CD4-positive, alpha-beta T cell (primary cell): ENCODE data around the gene BLTP3B. TPM values are rescaled to one million over a fixed set of nuclear protein-coding genes. Genes with fewer than 3 reads are reported as not detected.

ENCODE experiments used
- ATAC-seq: fragments of 200-7000 bp; cut with Tn5 transposase; one replicate; pipeline ENCODE4 v1.10.0; 2022; ENCODE audit warnings: mild to moderate bottlenecking; ENCODE audit not compliant: poor library complexity
- CTCF ChIA-PET: fragments of 350-600 bp; sonication (Branson Sonifier 250); formaldehyde crosslinking; loops from one replicate; lab custom pipeline; 2021; ENCODE audit warnings: antibody characterized with exemption, inconsistent platforms; lab: Charles Lee
- POLR2A ChIA-PET: fragments of 350-600 bp; sonication (Branson Sonifier 250); formaldehyde crosslinking; loops from one replicate; lab custom pipeline; 2021; ENCODE audit warnings: antibody characterized with exemption, inconsistent platforms; lab: Charles Lee
- DNase-seq, 14 experiments: peaks; one replicate each; pipeline ENCODE4 v3.0.0-alpha.2; 2013 to 2020; ENCODE audit warnings: mixed read lengths in 2 of 14
- H3K27ac ChIP-seq, 2 donors: one replicate each; pipeline versions ENCODE4 v1.5.1 to v1.7.0; 2013; ENCODE audit warnings: low read length in 2 of 2, low read depth in 1 of 2, mild to moderate bottlenecking in 1 of 2
- H3K27me3 ChIP-seq, 2 experiments: 1 replicate in 1 of 2; 2 replicates in 1 of 2; pipeline versions ENCODE4 v1.6.1 to v1.7.0; 2013; ENCODE audit warnings: low read length in 2 of 2, control low read depth in 1 of 2, mild to moderate bottlenecking in 1 of 2, moderate library complexity in 1 of 2; ENCODE audit not compliant: insufficient read depth in 2 of 2, control insufficient read depth in 1 of 2
- H3K36me3 ChIP-seq: one replicate; pipeline ENCODE4 v1.6.1; 2013; ENCODE audit warnings: low read length, control low read depth; ENCODE audit not compliant: insufficient read depth
- H3K4me1 ChIP-seq: one replicate; pipeline ENCODE4 v1.6.1; 2013; ENCODE audit warnings: low read length, control low read depth; ENCODE audit not compliant: insufficient read depth
- H3K4me3 ChIP-seq: one replicate; pipeline ENCODE4 v1.5.1; 2013; ENCODE audit warnings: mild to moderate bottlenecking, low read length, moderate library complexity
- H3K9me3 ChIP-seq, 2 experiments: 1 replicate in 1 of 2; 2 replicates in 1 of 2; pipeline versions ENCODE4 v1.6.1 to v1.7.0; 2013; ENCODE audit warnings: low read length in 2 of 2, mild to moderate bottlenecking in 2 of 2, control low read depth in 1 of 2, moderate library complexity in 1 of 2; ENCODE audit not compliant: control insufficient read depth in 1 of 2, insufficient read depth in 1 of 2
- H3K27ac Mint-ChIP-seq: one replicate; pipeline ENCODE4 v1.8.0; 2020; ENCODE audit warnings: mixed read lengths
- H3K27me3 Mint-ChIP-seq: one replicate; pipeline ENCODE4 v1.8.0; 2021; ENCODE audit warnings: mixed read lengths
- H3K36me3 Mint-ChIP-seq: one replicate; pipeline ENCODE4 v1.8.0; 2021; ENCODE audit warnings: low read depth, mixed read lengths
- H3K4me1 Mint-ChIP-seq: one replicate; pipeline ENCODE4 v1.8.0; 2021; ENCODE audit warnings: low read depth, mixed read lengths
- H3K4me3 Mint-ChIP-seq: one replicate; pipeline ENCODE4 v1.8.0; 2020; ENCODE audit warnings: mild to moderate bottlenecking, mixed read lengths
- H3K9me3 Mint-ChIP-seq: one replicate; pipeline ENCODE4 v1.8.0; 2020; ENCODE audit warnings: mixed read lengths
- intact Hi-C, 2 experiments: fragments of 100-400 bp; cut with DNase I in 1 of 2; cut with micrococcal nuclease in 1 of 2; formaldehyde crosslinking; loops; one replicate each; pipeline versions ENCODE4 v1.15.1 to v1.9.0; 2023 to 2025; cut with DNase I, micrococcal nuclease
- total RNA-seq, 174 experiments: library from RNA in 2 of 174; stranded (reverse) in 2 of 174; gene quantifications; one replicate each; pipeline ENCODE4 v1.2.3 and lab custom pipeline; 2021 to 2026
- TF ChIP-seq, protein P1 (sequence below): fragments of 200-600 bp; IDR thresholded peaks from one replicate; pipeline ENCODE4 v1.8.0; 2022; ENCODE audit warnings: antibody characterized with exemption, mild to moderate bottlenecking

Gene BLTP3B
- total RNA-seq, 2 experiments from 2014 or later, result 23.0 to 23.4 TPM

DNA sequence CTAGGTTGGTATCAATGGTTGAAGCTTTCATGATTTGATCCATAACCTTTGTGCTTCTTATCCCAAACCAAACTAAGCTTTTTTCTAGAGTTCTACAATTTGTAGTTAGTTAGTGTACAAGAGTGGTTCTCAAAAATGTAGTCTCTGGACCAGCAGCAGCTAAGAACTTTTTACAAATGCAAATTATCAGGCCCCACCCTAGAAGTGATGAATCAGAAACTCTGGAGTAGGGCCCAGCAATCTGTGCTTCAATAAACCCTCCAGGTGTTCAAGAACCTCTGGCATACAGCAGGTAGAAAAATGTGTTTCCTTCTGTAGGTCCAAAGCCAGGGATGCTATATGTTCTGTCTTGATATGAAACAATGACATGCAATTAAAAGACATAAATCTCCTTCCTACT, 31.8 kb upstream of the BLTP3B start:
- Mint-ChIP-seq H3K4me3 (no peak overlapping the region), H3K9me3 (no peaks in the 10 kb centered on the region), H3K27me3 (no peaks in the 10 kb centered on the region), H3K4me1 (no peaks in the 10 kb centered on the region), H3K27ac (no peak overlapping the region), H3K36me3 (peaks cover 43% of the 10 kb centered on the region)
- Histone ChIP-seq H3K27me3 (no peaks in the 10 kb centered on the region), H3K4me3 (no peak overlapping the region), H3K36me3 (peaks cover 11% of the 10 kb centered on the region), H3K4me1 (no peaks in the 10 kb centered on the region), H3K9me3 (no peaks in the 10 kb centered on the region), H3K27ac (no peak overlapping the region)
- TF ChIP-seq, protein P1, sequence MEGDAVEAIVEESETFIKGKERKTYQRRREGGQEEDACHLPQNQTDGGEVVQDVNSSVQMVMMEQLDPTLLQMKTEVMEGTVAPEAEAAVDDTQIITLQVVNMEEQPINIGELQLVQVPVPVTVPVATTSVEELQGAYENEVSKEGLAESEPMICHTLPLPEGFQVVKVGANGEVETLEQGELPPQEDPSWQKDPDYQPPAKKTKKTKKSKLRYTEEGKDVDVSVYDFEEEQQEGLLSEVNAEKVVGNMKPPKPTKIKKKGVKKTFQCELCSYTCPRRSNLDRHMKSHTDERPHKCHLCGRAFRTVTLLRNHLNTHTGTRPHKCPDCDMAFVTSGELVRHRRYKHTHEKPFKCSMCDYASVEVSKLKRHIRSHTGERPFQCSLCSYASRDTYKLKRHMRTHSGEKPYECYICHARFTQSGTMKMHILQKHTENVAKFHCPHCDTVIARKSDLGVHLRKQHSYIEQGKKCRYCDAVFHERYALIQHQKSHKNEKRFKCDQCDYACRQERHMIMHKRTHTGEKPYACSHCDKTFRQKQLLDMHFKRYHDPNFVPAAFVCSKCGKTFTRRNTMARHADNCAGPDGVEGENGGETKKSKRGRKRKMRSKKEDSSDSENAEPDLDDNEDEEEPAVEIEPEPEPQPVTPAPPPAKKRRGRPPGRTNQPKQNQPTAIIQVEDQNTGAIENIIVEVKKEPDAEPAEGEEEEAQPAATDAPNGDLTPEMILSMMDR, result no peak
- DNase-seq, result no peak
- ChIA-PET POLR2A (no interaction called here), CTCF (no interaction called here)
- no peak for ATAC-seq
- intact Hi-C loops, result no loop called here

DNA sequence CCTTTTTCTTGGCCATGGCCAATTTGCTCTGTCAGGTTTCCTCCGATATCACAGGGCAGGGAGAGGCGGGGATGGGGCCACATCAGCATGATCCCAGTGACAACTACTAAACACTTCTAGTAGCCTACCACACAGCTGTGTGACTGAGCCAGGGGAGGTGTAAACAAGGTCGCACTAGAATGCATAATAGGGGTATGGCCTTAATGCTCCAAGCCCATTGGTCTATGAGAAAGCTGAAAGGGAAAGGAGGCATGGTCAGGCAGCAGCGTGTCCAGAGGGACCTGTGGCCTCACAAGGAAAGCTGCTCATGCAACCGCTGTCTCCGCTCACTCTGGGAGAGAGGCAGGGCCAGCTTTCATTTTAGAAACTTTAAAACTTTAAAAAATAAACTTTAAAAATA, 30.4 kb upstream of the BLTP3B start:
- H3K9me3 ChIP-seq, result no peaks in the 10 kb centered on the region
- no peak overlapping the region for H3K4me3 Mint-ChIP-seq
- H3K4me1 ChIP-seq, result no peaks in the 10 kb centered on the region
- H3K27ac ChIP-seq, result no peak overlapping the region
- ChIA-PET CTCF (interaction anchor here (0.9 kb wide), 1 partner anchor 9 kb away, joined by 3 read pairs; no protein-coding TSS in a partner anchor), POLR2A (no interaction called here)
- peaks cover 11% of the 10 kb centered on the region for H3K36me3 ChIP-seq
- H3K27me3 Mint-ChIP-seq, result no peaks in the 10 kb centered on the region
- no peak overlapping the region for H3K27ac Mint-ChIP-seq
- peaks cover 36% of the 10 kb centered on the region for H3K36me3 Mint-ChIP-seq
- intact Hi-C loops, result no loop called here
- H3K27me3 ChIP-seq, result no peaks in the 10 kb centered on the region
- ATAC-seq (no peak), DNase-seq (no peak)
- no peaks in the 10 kb centered on the region for H3K4me1 Mint-ChIP-seq
- H3K4me3 ChIP-seq, result no peak overlapping the region
- H3K9me3 Mint-ChIP-seq, result no peaks in the 10 kb centered on the region
- TF ChIP-seq, protein P1, result no peak

DNA sequence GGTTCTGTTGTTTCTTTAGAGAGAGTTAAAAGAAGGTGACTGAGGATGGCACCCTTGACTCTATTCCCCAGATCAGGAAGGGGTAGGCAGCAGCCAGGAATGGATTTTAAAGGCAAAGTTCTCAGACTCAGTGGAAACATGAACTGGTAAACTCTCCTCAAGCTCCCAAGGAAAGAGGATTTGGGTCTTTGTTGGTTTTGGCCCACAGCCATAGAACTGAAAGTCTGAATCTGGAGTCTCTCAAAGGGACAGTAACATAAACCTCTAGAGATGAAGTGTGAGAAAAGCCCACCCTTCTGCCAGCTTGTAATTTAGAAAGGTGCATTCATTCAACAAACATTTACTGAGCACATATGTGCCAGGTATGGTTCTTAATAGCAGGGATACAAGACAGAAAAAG, 28.6 kb upstream of the BLTP3B start:
- ChIA-PET CTCF (no interaction called here), POLR2A (no interaction called here)
- Histone ChIP-seq H3K4me1 (no peaks in the 10 kb centered on the region), H3K27me3 (no peaks in the 10 kb centered on the region), H3K36me3 (peaks cover 11% of the 10 kb centered on the region), H3K9me3 (no peaks in the 10 kb centered on the region), H3K4me3 (no peak overlapping the region), H3K27ac (no peak overlapping the region)
- no peaks in the 10 kb centered on the region for H3K4me1 Mint-ChIP-seq
- no peak overlapping the region for H3K27ac Mint-ChIP-seq
- ATAC-seq, result no peak
- TF ChIP-seq, protein P1, result no peak
- H3K4me3 Mint-ChIP-seq, result no peak overlapping the region
- H3K9me3 Mint-ChIP-seq, result no peaks in the 10 kb centered on the region
- intact Hi-C loops, result no loop called here
- peaks cover 23% of the 10 kb centered on the region for H3K36me3 Mint-ChIP-seq
- DNase-seq, result no peak
- no peaks in the 10 kb centered on the region for H3K27me3 Mint-ChIP-seq
